Fibroblast of the aortic adventitia (primary cell): Measurements from ENCODE around the gene DGKD. TPM values are rescaled to one million over a fixed set of nuclear protein-coding genes. Genes with fewer than 3 reads are reported as not detected.

Experiments
- DNase-seq: peaks from one replicate; pipeline ENCODE4 v3.0.0-alpha.2; 2010; ENCODE audit warnings: low read depth
- H3K4me3 ChIP-seq: 2 replicates; pipeline ENCODE4 v1.5.1; 2011; ENCODE audit warnings: low read depth, mild to moderate bottlenecking, control low read depth, low read length, moderate library complexity
- total RNA-seq: library from RNA; depleted of rRNA; stranded (reverse); fragments of >200 nt; gene quantifications from 2 replicates; pipeline ENCODE4 v1.2.3, GENCODE V29; 2012; ENCODE audit warnings: low replicate concordance
- TF ChIP-seq, protein P1 (sequence below): IDR thresholded peaks from 2 replicates; pipeline ENCODE4 v1.5.1; 2011; ENCODE audit warnings: mild to moderate bottlenecking, low read length, control low read depth, inconsistent platforms; ENCODE audit not compliant: insufficient read depth

DGKD gene
- total RNA-seq, 1 donor, result 4.1 TPM

DNA sequence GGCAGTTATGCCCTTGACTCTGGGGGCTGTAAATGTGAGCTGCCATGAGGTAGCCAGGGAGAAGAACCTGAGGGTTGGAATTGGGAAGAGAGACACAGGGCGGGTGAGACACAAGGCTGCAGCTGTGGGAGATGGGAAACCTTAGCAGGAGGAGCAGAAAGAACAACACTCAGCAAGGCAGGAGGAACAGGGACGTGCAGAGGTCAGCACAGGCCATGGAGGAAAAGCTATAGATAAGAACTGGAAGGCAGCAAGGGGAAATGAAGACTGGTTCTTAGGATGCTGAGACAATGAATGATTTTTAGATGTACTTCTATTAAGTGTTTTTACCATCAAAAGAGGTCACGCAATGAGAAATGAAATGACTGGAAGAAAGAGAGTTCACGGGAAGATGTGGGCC, 132.1 kb downstream of the DGKD start:
- no peak for DNase-seq
- TF ChIP-seq, protein P1, sequence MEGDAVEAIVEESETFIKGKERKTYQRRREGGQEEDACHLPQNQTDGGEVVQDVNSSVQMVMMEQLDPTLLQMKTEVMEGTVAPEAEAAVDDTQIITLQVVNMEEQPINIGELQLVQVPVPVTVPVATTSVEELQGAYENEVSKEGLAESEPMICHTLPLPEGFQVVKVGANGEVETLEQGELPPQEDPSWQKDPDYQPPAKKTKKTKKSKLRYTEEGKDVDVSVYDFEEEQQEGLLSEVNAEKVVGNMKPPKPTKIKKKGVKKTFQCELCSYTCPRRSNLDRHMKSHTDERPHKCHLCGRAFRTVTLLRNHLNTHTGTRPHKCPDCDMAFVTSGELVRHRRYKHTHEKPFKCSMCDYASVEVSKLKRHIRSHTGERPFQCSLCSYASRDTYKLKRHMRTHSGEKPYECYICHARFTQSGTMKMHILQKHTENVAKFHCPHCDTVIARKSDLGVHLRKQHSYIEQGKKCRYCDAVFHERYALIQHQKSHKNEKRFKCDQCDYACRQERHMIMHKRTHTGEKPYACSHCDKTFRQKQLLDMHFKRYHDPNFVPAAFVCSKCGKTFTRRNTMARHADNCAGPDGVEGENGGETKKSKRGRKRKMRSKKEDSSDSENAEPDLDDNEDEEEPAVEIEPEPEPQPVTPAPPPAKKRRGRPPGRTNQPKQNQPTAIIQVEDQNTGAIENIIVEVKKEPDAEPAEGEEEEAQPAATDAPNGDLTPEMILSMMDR, result no peak

DNA sequence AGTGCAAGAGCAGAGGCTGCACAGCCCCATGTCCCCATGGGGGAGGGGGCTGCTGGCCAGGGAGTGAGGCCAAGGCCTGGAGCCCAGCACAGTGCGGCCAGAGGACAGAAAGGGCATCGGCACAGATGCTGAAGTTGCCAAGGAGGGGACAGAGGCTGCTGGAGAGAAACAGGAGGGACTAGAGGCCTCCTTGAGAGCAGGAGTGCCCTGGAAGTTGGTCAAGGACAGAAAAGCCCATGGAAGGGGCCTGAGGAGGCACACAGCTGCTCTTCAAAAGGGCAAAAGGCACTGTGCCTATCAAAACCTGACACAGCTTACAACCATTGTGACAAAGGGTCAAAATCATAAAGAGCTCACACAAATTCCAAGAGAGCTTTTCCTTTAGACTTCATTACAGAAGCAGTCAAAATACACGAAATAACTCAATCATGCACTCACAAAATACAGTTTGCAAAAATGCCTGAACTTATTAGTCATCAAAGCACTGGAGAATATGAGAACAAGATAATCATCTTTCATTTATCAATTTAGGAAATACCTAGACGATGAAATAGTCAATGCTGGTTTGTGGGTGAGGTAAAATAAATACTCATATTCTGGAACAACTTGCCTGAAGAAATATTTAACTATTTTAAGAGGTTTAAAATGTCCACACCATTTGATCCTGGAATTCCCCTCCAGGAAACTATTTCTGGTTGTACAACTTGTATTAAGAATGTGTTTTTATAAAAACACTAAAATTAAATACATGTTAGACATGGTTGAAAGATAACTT, 132.7 kb downstream of the DGKD start:
- DNase-seq, result peak; percentile 94
- no peak overlapping the region for H3K4me3 ChIP-seq
- TF ChIP-seq, protein P1, result no peak

More for the DNA sequence above, 132.1 kb downstream of the DGKD start:
- no peak overlapping the region for H3K4me3 ChIP-seq

DNA sequence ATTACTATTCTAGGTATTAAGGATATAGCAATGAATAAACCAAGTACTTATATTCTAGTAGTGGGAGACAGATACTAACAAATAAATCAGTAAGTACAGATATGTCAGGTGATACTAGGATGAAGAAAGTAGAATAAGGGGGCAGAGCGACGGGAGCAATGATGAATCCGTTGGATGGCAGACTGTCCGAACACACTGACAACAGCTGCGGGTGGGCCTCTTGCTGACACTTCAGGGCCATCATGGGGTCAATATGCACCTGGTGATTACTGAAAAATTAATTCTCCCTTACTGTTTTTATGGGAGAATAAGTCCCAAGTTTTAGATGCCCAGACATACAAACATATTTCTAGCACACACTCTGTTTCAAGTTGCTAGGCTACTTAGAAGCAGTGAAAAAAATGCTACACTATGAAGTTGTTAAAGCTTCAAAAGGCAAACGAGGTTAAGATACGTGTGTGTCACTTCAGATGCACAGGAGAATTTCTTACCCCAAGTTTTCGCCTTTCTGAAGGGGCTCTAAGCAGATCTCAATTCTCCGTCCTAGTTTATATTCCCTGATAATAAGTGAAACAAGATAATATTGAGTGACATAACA, 133.6 kb downstream of the DGKD start:
- DNase-seq, result no peak
- TF ChIP-seq, protein P1, result no peak
- no peak overlapping the region for H3K4me3 ChIP-seq

DNA sequence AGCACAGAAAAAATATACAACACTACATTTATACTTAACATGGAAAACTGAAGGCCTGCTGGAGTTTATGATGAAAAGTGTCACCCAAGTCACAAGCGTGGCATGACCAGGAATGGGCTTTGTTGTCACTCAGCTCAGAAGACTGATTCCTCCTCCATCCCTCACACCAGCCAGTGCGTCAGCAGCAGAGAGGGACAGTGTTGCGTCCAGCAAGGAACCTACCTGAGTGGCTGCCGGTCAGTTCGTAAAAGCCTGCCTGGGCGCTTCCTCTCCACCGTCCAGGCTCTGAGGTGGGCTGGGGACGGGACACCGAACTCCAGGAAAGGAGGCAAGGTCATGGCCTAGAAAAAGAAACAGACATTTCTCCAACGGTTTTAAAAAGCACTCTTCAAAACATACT, 134.8 kb downstream of the DGKD start:
- TF ChIP-seq, protein P1, result no peak
- H3K4me3 ChIP-seq, result no peak overlapping the region
- no peak for DNase-seq

DNA sequence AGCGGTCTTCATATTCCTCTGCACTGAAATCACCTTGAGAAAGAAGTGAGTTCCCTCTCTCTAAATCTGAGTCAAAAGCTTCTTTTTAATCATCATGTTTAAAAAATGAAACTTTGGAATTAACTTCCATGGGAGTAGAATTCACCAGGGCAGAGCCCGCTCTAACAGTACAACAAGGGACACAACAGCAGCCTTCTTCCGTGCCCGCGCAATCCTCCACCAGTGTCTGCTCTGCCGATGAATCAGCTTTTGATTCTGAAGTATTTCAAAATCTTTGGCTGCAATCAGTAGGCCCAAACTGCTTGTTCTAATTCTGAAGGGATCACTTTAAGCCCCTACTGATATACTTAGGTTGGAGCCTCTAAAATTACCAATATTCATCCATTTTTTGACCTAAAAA, 135.4 kb downstream of the DGKD start:
- TF ChIP-seq, protein P1, result no peak
- H3K4me3 ChIP-seq, result no peak overlapping the region
- DNase-seq, result peak; percentile 54

DNA sequence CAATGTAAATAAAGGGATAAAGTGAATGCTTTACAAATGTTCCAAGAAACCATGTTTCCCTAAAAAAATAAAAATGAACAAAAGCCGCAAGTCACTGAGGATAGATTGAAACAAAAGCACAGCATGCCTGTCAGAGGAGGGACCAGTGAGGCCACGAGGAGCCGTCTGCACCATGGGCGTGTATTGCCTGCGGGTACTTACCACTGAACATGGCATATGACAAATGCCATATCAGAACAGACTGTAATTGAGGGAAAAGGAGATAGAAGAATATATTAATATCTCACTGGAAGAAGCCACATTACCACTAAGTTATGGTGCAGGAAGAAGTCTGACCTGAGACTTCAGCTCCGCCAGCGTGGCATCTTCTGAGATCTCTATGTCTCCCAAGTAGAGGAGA, 136.5 kb downstream of the DGKD start:
- TF ChIP-seq, protein P1, result no peak
- DNase-seq, result no peak
- no peak overlapping the region for H3K4me3 ChIP-seq
